Cardiac muscle cell (in vitro differentiated cells and primary cell): ENCODE measurements around the gene ISG20. TPM values are rescaled to one million over a fixed set of nuclear protein-coding genes. Genes with fewer than 3 reads are reported as not detected.

Experiments used
- DNase-seq, 2 donors: peaks; one replicate each; pipeline versions ENCODE4 v3.0.0 to v3.0.0-alpha.2; 2010 to 2017; ENCODE audit warnings: low read depth in 1 of 2, low spot score in 1 of 2
- H3K27ac ChIP-seq: fragments of 200-600 bp; sonication (generic); 2 replicates; pipeline ENCODE4 v1.5.1; 2016
- H3K27me3 ChIP-seq: fragments of 200-600 bp; sonication (generic); 2 replicates; pipeline ENCODE4 v1.6.0; 2016; ENCODE audit warnings: control low read depth
- H3K36me3 ChIP-seq: fragments of 200-600 bp; sonication (generic); 2 replicates; pipeline ENCODE4 v1.5.1; 2016; ENCODE audit warnings: control low read depth
- H3K4me1 ChIP-seq: fragments of 200-600 bp; sonication (generic); 2 replicates; pipeline ENCODE4 v1.8.1; 2017; ENCODE audit warnings: low read depth, mild to moderate bottlenecking, mixed run types
- H3K4me3 ChIP-seq: fragments of 200-600 bp; sonication (generic); 2 replicates; pipeline ENCODE4 v1.5.1; 2016; ENCODE audit warnings: mild to moderate bottlenecking
- H3K9me3 ChIP-seq: fragments of 200-600 bp; sonication (generic); 2 replicates; pipeline ENCODE4 v1.5.1; 2017; ENCODE audit warnings: low read depth, mild to moderate bottlenecking, control low read depth
- polyA plus RNA-seq: library from polyadenylated mRNA; unstranded; fragments of >200 nt; fragmentation: Nextera tagmentation; extraction: Ambion mirVana; gene quantifications from 2 replicates; pipeline ENCODE4 v1.2.1, GENCODE V29; 2016
- total RNA-seq: library from RNA; depleted of rRNA; stranded (reverse); fragments of >200 nt; gene quantifications from 2 replicates; pipeline ENCODE4 v1.2.3, GENCODE V29; 2016
- TF ChIP-seq, protein P1 (sequence below): IDR thresholded peaks from 2 replicates; pipeline ENCODE4 v1.5.1; 2012; ENCODE audit warnings: low read depth, mild to moderate bottlenecking, low read length

ISG20 gene
- total and polyA plus RNA-seq, 2 experiments from 2014 or later: 0.69 TPM; not detected in 1

GRCh38 chr15:88610701-88611231 lies 28.1 kb upstream of the ISG20 start:
- Histone ChIP-seq H3K27me3 (peaks cover 44% of the 10 kb centered on the region), H3K4me1 (no peaks in the 10 kb centered on the region), H3K27ac (no peak overlapping the region), H3K4me3 (no peak overlapping the region), H3K9me3 (no peaks in the 10 kb centered on the region), H3K36me3 (no peaks in the 10 kb centered on the region)
- TF ChIP-seq, protein P1, sequence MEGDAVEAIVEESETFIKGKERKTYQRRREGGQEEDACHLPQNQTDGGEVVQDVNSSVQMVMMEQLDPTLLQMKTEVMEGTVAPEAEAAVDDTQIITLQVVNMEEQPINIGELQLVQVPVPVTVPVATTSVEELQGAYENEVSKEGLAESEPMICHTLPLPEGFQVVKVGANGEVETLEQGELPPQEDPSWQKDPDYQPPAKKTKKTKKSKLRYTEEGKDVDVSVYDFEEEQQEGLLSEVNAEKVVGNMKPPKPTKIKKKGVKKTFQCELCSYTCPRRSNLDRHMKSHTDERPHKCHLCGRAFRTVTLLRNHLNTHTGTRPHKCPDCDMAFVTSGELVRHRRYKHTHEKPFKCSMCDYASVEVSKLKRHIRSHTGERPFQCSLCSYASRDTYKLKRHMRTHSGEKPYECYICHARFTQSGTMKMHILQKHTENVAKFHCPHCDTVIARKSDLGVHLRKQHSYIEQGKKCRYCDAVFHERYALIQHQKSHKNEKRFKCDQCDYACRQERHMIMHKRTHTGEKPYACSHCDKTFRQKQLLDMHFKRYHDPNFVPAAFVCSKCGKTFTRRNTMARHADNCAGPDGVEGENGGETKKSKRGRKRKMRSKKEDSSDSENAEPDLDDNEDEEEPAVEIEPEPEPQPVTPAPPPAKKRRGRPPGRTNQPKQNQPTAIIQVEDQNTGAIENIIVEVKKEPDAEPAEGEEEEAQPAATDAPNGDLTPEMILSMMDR: peak; percentile 16
- no peak for DNase-seq

DNA sequence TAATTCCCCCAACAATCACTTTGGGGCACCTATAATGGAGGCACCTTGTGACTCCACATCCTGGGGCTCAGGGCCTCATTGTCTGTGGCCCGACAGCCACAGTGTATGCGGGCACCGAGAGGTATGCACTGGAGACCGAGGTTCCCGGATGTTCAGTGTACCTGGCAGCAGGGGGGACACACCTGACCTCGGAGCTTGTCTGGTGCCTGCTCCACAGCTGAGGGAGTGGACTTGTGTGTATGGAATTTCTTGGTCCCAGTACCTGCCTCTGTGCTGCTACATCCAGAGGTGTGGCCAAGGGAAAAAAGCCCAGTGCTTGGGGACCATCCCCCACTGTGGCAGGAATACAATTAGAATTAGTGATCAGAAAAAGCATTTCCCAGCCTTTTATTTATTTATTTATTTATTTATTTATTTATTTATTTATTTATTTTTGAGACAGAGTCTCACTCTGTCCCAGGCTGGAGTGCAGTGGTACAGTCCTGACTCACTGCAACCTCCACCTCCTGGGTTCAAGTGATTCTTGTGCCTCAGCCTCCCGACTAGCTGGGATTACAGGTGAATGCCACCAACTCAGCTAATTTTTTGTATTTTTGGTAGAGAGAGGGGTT lies 26.5 kb upstream of the ISG20 start:
- DNase-seq: no peak
- H3K4me1 ChIP-seq: no peaks in the 10 kb centered on the region

GRCh38 chr15:88613074-88613944 lies 25.5 kb upstream of the ISG20 start:
- Histone ChIP-seq H3K36me3 (no peaks in the 10 kb centered on the region), H3K27me3 (peaks cover 19% of the 10 kb centered on the region), H3K27ac (no peak overlapping the region), H3K9me3 (no peaks in the 10 kb centered on the region), H3K4me3 (no peak overlapping the region), H3K4me1 (no peaks in the 10 kb centered on the region)
- peak; percentile 19 to 45 for DNase-seq
- TF ChIP-seq, protein P1: no peak

More for the DNA sequence above, 26.5 kb upstream of the ISG20 start:
- TF ChIP-seq, protein P1: no peak
- no peak overlapping the region for H3K27ac ChIP-seq
- H3K27me3 ChIP-seq: peaks cover 29% of the 10 kb centered on the region
- H3K36me3 ChIP-seq: no peaks in the 10 kb centered on the region
- H3K4me3 ChIP-seq: no peak overlapping the region
- H3K9me3 ChIP-seq: no peaks in the 10 kb centered on the region

DNA sequence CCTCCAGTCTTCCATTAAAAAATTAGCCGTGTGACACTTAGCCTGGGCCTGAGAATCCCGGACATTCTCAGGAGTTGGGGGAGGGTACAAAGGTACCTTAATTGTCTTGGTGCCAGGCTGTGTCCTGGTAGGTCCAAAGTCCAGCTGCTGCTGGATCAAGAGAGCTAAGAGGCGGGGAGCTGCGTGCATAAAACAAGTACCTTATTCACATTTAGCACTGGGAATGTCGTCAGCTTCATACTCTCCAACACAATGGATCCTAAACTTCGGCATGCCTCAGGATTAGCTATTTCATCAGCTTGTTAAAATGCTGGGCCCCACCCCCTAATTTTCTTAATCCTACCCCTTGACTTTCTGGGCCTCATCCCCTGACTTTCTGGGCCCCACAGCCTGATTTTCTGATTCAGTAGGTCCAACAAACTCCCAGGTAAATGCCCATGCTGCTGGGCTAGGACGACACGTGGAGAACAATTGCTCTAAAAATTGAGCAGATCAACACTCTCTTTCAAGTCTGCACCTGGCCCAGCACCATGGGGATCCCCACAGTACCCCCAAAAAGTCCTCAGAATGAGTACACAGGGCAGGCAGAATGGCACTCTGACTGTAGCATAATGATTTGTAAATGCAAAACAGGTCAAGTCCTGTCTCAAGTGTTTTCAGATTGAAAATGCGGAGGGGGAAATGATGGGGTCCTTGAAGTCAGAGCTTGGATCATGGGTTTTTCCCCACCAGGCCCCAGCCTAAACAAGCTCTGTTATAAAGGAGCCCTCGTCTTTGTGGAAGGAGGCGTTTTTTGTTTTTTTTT lies 23.3 kb upstream of the ISG20 start:
- Histone ChIP-seq H3K9me3 (no peaks in the 10 kb centered on the region), H3K4me3 (no peak overlapping the region), H3K36me3 (no peaks in the 10 kb centered on the region), H3K27me3 (peaks cover 5% of the 10 kb centered on the region), H3K4me1 (no peaks in the 10 kb centered on the region), H3K27ac (no peak overlapping the region)
- no peak for DNase-seq
- TF ChIP-seq, protein P1: no peak

- H3K4me1 ChIP-seq: no peaks in the 10 kb centered on the region
- no peak overlapping the region for H3K4me3 ChIP-seq
- no peaks in the 10 kb centered on the region for H3K9me3 ChIP-seq
- H3K36me3 ChIP-seq: no peaks in the 10 kb centered on the region
- H3K27me3 ChIP-seq: no peaks in the 10 kb centered on the region
- no peak overlapping the region for H3K27ac ChIP-seq
- no peak for DNase-seq
- TF ChIP-seq, protein P1: no peak
Measured at GRCh38 chr15:88616240-88616639, 22.6 kb upstream of the ISG20 start.
